GM19240 (cell line): ENCODE results near the gene VAV3.
"Not testable (repeated sequence)": the region's sequence is repeated elsewhere in the genome, so short reads cannot be mapped to it uniquely, and the experiment has no call there.

Source experiments
- DNase-seq: peaks from one replicate; pipeline ENCODE4 v3.0.0; 2011; ENCODE audit warnings: low spot score; ENCODE audit not compliant: insufficient read length

The VAV3 gene

DNA sequence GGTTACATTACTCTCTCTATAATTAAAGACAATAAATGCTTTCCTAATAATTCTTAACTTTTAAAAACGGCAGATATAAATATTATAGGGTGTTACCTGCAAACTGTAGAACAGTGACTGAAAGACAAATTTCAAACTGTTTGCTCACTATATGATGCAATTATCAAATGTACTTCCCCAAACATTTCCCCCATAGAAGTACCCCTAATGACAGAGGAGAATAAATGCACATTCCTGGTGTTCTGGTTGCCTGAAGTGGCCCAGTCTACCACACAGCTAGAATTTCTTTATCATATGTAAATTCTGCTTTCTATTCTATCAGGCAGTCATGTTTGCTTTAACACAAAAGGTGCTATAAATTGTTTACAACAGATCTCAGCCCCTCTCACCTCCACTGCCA is 70.4 kb downstream of the VAV3 start:
- DNase-seq, result no peak

GRCh38 chr1:107893350-107893749 is 71.6 kb downstream of the VAV3 start:
- DNase-seq, result not testable (repeated sequence)

GRCh38 chr1:107889524-107889923 is 75.5 kb downstream of the VAV3 start:
- DNase-seq, result no peak

GRCh38 chr1:107883562-107883961 is 81.4 kb downstream of the VAV3 start:
- DNase-seq, result no peak

DNA sequence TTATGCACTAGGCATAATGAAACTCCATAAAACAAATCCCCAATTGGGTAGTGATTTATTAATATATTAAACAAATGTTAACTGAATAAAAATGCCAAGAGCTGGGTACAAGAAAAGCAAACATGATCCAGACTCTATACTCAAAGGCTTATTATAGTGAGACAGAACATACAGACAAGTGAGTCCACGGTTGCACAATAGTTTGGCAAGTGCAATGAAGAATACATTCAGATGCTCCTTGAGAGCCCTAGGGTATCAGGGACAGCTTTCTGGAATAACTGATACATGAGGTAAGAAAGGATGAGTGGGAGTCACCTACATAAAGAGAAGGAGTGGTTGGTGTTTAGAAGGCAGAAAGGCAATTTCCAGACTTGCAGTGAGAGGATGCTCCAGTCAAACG is 85.1 kb downstream of the VAV3 start:
- no peak for DNase-seq

DNA sequence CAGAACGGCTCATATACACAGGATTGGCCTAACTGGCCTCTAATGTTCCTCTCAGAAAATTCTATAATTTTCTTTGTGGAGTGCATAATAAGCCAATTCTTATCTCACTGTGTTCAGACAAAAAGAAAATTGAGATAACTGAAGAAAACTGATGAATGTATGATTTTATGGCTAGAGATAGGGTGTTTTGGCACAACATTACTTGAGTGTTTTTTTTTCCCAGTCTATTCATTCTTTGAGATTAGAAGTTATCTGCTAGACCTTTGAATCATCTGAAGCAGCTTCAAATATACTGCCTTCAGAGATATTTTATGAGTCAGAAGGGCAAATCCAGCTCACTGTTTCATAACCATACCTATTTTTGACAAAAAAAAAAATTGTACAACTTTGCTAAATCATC is 85.6 kb downstream of the VAV3 start:
- DNase-seq, result no peak

DNA sequence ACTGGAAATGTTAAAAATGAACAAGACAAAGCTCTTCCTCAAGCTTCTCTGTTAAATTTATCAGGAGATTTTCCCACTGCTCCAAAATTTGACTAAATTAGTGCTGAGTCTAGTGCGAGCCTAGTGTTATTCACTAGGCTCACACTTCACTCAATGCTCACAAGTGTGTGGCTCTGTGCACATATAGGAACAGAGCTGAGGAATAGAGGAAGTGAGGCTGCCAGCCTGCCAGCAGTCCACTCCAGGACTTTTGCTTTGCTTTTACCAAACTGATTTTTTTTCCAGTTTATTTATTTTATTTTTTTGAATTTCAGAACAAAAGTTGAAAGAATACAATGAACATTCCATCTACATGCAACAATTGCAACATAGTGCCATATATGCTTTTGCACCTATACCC is 87.2 kb downstream of the VAV3 start:
- no peak for DNase-seq

- no peak for DNase-seq
Observed at GRCh38 chr1:107877092-107877491, 87.9 kb downstream of the VAV3 start.

DNA sequence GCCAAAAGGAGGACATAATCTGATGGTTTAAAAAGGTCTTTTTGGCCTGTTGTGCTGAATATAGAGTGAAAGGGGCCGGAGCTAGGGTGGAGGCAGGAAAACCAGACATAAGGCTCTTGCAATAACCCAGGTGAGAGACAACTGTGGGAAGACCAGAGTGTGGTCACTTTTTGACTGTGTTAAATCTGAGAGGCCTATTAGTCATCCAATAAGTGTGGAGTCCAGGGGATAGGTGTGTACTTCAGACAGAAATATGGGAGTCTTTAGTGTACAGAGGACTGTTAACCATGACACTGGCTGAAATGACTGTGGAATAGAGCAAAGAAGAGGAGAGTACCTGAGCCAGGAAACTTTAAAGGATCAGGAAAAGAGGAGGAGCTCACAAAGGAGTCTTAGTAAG is 89.3 kb downstream of the VAV3 start:
- no peak for DNase-seq

DNA sequence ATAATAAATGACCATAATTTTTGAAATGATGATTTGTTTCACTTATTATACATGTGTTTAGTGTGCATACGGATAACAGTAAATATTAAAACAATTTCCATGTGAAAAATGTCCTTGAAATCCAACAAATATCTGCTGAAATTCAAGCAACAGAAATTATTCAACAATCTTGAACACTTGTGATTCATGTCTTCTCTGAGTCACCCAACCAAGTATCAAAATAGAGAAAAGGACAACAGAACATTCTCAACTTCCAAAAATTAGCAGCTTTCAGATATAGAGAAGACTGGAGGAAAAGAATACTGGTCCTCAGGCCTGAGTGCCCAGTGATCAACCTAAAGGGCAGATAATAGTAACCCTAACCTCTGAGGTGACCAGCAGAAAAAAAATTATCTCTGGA is 90.8 kb downstream of the VAV3 start:
- no peak for DNase-seq

- DNase-seq, result no peak
Observed at GRCh38 chr1:107871687-107872395, 93.1 kb downstream of the VAV3 start.

GRCh38 chr1:107871259-107871658 is 93.7 kb downstream of the VAV3 start:
- no peak for DNase-seq

- DNase-seq, result no peak
Observed at GRCh38 chr1:107870696-107871095, 94.3 kb downstream of the VAV3 start.

- no peak for DNase-seq
Observed at GRCh38 chr1:107867897-107868296, 97.1 kb downstream of the VAV3 start.

DNA sequence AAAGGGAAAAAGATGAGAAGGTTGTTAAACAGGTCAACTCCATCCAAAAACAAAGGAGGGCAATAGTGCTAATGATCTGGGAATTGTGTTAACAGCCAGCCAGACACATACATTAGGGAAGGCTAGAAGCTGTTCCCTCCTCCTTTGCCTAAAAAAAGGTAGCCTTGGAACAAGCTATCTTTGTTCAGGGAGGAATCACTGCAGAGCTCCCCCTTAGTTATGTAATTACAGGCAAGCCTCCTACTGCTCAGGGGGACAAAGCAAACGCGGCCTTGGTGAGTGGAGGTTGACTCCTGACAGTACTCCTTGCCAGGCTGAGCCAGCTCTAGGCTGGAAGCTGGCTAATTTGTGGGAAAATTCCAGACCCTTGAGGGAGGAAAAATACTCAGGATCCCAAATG is 97.6 kb downstream of the VAV3 start:
- no peak for DNase-seq

GRCh38 chr1:107866870-107867269 is 98.1 kb downstream of the VAV3 start:
- DNase-seq, result no peak

DNA sequence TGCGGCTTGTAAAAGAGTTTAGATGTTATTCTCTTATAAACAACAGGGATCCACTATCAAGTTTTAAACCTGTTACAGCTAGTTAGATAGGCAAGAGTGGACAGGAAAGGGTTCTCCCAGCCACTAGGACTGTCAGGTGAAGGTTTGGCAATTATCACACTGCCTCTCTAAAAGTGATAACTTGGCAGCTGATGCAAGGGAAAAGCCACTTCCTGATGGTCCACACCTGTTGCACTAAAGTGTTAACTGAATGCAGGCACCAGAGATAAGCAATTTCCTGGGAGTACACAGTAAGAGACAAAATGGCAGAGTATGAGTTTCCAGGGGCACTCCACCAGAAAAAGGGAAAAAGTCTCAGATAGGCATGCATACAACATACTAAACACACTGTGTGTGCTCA is 99.4 kb downstream of the VAV3 start:
- DNase-seq, result no peak

DNA sequence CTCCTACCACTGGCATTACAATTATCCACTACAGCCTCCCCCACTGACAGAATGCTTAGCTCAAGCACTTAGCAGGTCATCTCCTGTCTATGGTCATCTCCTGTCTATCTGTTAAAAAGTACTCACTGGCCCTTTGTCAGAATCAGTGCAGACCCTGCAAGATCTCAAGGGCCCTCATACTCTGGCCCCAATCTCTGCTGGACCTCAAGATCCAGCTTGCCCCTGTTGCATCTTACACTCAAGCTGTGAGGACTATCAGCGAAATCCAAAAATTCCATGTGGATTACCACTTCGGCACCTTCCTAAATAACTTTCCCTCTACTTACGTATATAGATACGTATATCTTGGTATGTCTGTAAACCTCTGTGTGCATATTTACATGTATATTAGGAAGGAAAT is 101.6 kb downstream of the VAV3 start:
- DNase-seq, result no peak

GRCh38 chr1:107862064-107862463 is 102.9 kb downstream of the VAV3 start:
- no peak for DNase-seq

- DNase-seq, result no peak
Observed at GRCh38 chr1:107858323-107858722, 106.7 kb downstream of the VAV3 start.

GRCh38 chr1:107851418-107851817 is 113.6 kb downstream of the VAV3 start:
- DNase-seq, result no peak

DNA sequence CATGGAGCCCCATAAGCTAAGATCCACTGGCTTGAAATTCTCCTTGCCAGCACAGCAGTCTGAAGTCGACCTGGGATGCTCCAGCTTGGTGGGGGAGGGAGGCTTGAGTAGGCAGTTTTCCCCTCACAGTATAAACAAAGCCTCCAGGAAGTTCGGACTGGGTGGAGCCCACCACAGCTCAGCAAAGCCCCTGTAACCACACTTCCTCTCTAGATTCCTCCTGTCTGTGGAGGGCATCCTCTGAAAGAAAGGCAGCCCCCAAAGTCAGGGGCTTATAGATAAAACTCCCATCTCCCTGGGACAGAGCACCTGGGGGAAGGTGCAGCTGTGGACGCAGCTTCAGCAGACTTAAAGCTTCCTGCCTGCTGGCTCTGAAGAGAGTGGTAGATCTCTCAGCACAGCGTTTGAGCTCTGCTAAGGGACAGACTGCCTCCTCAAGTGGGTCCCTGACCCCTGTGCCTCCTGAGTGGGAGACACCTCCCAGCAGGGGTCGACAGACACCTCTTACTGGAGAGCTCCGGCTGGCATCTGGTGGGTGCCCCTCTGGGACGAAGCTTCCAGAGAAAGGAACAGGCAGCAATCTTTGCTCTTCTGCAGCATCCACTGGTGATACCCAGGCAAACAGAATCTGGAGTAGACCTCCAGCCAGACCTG is 120.3 kb downstream of the VAV3 start:
- not testable (repeated sequence) for DNase-seq

DNA sequence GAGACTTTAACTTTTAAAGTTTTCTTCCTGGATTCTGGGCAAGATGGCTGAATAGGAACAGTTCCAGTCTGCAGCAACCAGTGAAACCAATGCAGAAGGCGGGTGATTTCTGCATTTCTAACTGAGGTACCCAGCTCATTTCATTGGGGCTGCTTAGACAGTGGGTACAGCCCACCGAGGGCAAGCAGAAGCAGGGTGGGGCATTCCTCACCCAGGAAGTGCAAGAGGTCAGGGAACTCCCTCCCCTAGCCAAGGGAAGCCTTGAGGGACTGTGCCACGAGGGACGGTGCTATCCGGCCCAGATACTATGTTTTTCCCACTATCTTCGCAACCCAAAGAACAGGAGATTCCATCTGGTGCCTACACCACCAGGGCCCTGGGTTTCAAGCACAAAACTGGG is 121.0 kb downstream of the VAV3 start:
- no peak for DNase-seq
